Bronchial epithelial cell (primary cell): ENCODE data around the gene IFT43. TPM values are rescaled to one million over a fixed set of nuclear protein-coding genes. Genes with fewer than 3 reads are reported as not detected.

Experiments used
- DNase-seq: peaks from one replicate; pipeline ENCODE4 v3.0.0-alpha.2; 2010; ENCODE audit warnings: low read depth
- FAIRE-seq: peaks from 2 replicates; lab custom pipeline; 2011; peaks lifted over from hg19 to GRCh38; lab: Jason Lieb, UNC
- H3K27me3 ChIP-seq: 2 replicates; pipeline ENCODE4 v1.5.1; 2011; ENCODE audit warnings: low read length; ENCODE audit not compliant: control insufficient read depth, insufficient read depth
- H3K36me3 ChIP-seq: 2 replicates; pipeline ENCODE4 v1.5.1; 2011; ENCODE audit warnings: low read length; ENCODE audit not compliant: control insufficient read depth, insufficient read depth
- H3K4me3 ChIP-seq: 2 replicates; pipeline ENCODE4 v1.5.1; 2011; ENCODE audit warnings: mild to moderate bottlenecking, low read depth, low read length, control low read depth
- CTCF ChIP-seq: IDR thresholded peaks from 2 replicates; pipeline ENCODE4 v1.5.1; 2011; ENCODE audit warnings: mild to moderate bottlenecking, moderate library complexity, low read length, control low read depth, inconsistent platforms; ENCODE audit not compliant: insufficient read depth, severe bottlenecking
- total RNA-seq: library from RNA; depleted of rRNA; stranded (reverse); fragments of >200 nt; gene quantifications from 2 replicates; pipeline ENCODE4 v1.2.1, GENCODE V29; 2014

Gene IFT43
- total RNA-seq, 1 donor from 2014 or later, result 24.0 TPM

GRCh38 chr14:76083796-76084765, 98.5 kb downstream of the IFT43 start:
- no peak for TF ChIP-seq CTCF
- H3K36me3 ChIP-seq, result no peaks in the 10 kb centered on the region
- H3K27me3 ChIP-seq, result no peaks in the 10 kb centered on the region
- FAIRE-seq, result no peak
- H3K4me3 ChIP-seq, result no peak overlapping the region
- DNase-seq, result no peak

GRCh38 chr14:76085358-76085757, 99.8 kb downstream of the IFT43 start:
- TF ChIP-seq CTCF, result no peak
- H3K36me3 ChIP-seq, result no peaks in the 10 kb centered on the region
- H3K4me3 ChIP-seq, result no peak overlapping the region
- H3K27me3 ChIP-seq, result no peaks in the 10 kb centered on the region
- no peak for DNase-seq
- peak; percentile 28 for FAIRE-seq

GRCh38 chr14:76086636-76087035, 101.1 kb downstream of the IFT43 start:
- FAIRE-seq (no peak), DNase-seq (peak; percentile 8)
- H3K27me3 ChIP-seq, result no peaks in the 10 kb centered on the region
- no peak for TF ChIP-seq CTCF
- H3K36me3 ChIP-seq, result no peaks in the 10 kb centered on the region
- H3K4me3 ChIP-seq, result no peak overlapping the region

GRCh38 chr14:76088326-76088725, 102.8 kb downstream of the IFT43 start:
- FAIRE-seq (no peak), DNase-seq (no peak)
- Histone ChIP-seq H3K36me3 (no peaks in the 10 kb centered on the region), H3K4me3 (no peak overlapping the region), H3K27me3 (no peaks in the 10 kb centered on the region)
- no peak for TF ChIP-seq CTCF

- no peaks in the 10 kb centered on the region for H3K27me3 ChIP-seq
- no peak overlapping the region for H3K4me3 ChIP-seq
- TF ChIP-seq CTCF, result no peak
- FAIRE-seq, result no peak
- no peak for DNase-seq
- H3K36me3 ChIP-seq, result no peaks in the 10 kb centered on the region
Measured at GRCh38 chr14:76088771-76089571, 103.4 kb downstream of the IFT43 start.
